Hepatocyte (in vitro differentiated cells): ENCODE results near the gene PRKCI. TPM values are rescaled to one million over a fixed set of nuclear protein-coding genes. Genes with fewer than 3 reads are reported as not detected.

Source experiments
- DNase-seq: peaks from one replicate; pipeline ENCODE4 v3.0.0-alpha.2; 2016; ENCODE audit warnings: low spot score
- H2AFZ ChIP-seq: fragments of 200-600 bp; sonication (generic); 2 replicates; pipeline ENCODE4 v1.6.0; 2016; ENCODE audit warnings: antibody characterized with exemption, mild to moderate bottlenecking
- H3K27ac ChIP-seq: fragments of 200-600 bp; sonication (generic); 2 replicates; pipeline ENCODE4 v1.5.1; 2016; ENCODE audit warnings: mild to moderate bottlenecking
- H3K27me3 ChIP-seq: fragments of 200-600 bp; sonication (generic); 2 replicates; pipeline ENCODE4 v1.6.1; 2016
- H3K36me3 ChIP-seq: fragments of 200-600 bp; sonication (generic); replicated peaks from 2 replicates; pipeline ENCODE4 v1.5.1; 2016; ENCODE audit warnings: low read depth; ENCODE audit not compliant: insufficient read depth
- H3K4me1 ChIP-seq: fragments of 200-600 bp; sonication (generic); 2 replicates; pipeline ENCODE4 v1.5.1; 2016; ENCODE audit warnings: mild to moderate bottlenecking, moderate library complexity; ENCODE audit not compliant: insufficient read depth
- H3K4me2 ChIP-seq: fragments of 200-600 bp; sonication (generic); 2 replicates; pipeline ENCODE4 v1.6.0; 2016
- H3K4me3 ChIP-seq: fragments of 200-600 bp; sonication (generic); 2 replicates; pipeline ENCODE4 v1.5.1; 2016; ENCODE audit warnings: mild to moderate bottlenecking
- H3K79me2 ChIP-seq: fragments of 200-600 bp; sonication (generic); 2 replicates; pipeline ENCODE4 v1.6.0; 2017; ENCODE audit warnings: mild to moderate bottlenecking
- H3K9me2 ChIP-seq: fragments of 200-600 bp; sonication (generic); replicated peaks from 2 replicates; pipeline ENCODE4 v1.6.0; 2017; ENCODE audit warnings: mild to moderate bottlenecking; ENCODE audit not compliant: insufficient read depth
- H3K9me3 ChIP-seq: fragments of 200-600 bp; sonication (generic); 2 replicates; pipeline ENCODE4 v1.5.1; 2016; ENCODE audit warnings: low read depth, mild to moderate bottlenecking
- H4K20me1 ChIP-seq: fragments of 200-600 bp; sonication (generic); 2 replicates; pipeline ENCODE4 v1.6.0; 2016; ENCODE audit warnings: mild to moderate bottlenecking; ENCODE audit not compliant: insufficient read depth, poor library complexity, severe bottlenecking
- CTCF ChIP-seq: fragments of 200-600 bp; sonication (generic); IDR thresholded peaks from 2 replicates; pipeline ENCODE4 v1.5.1; 2016; ENCODE audit warnings: antibody characterized with exemption, mild to moderate bottlenecking; ENCODE audit not compliant: poor library complexity
- EZH2 ChIP-seq: fragments of 200-600 bp; sonication (generic); IDR thresholded peaks from 2 replicates; pipeline ENCODE4 v1.6.1; 2016; ENCODE audit warnings: antibody characterized with exemption, mild to moderate bottlenecking, borderline replicate concordance
- EZH2phosphoT487 ChIP-seq: fragments of 200-600 bp; sonication (generic); IDR thresholded peaks from one replicate; pipeline ENCODE4 v1.6.1; 2018; ENCODE audit warnings: antibody characterized with exemption, mild to moderate bottlenecking, low read depth, moderate library complexity; ENCODE audit not compliant: unreplicated experiment, severe bottlenecking
- WGBS: methylation state at CpG from one replicate; pipeline ENCODE4 v1.1.6; 2016; ENCODE audit warnings: low lambda C conversion rate; ENCODE audit errors: missing lambda C conversion rate; 5-methylcytosine and 5-hydroxymethylcytosine counted together
- polyA plus RNA-seq: library from polyadenylated mRNA; unstranded; fragments of >200 nt; fragmentation: Nextera tagmentation; extraction: Ambion mirVana; gene quantifications from 2 replicates; pipeline ENCODE4 v1.2.1, GENCODE V29; 2016
- total RNA-seq: library from RNA; depleted of rRNA; stranded (reverse); fragments of >200 nt; gene quantifications from 2 replicates; pipeline ENCODE4 v1.2.3, GENCODE V29; 2014

PRKCI gene
- total and polyA plus RNA-seq, 2 experiments from 2014 or later = 28.6 to 47.3 TPM

DNA sequence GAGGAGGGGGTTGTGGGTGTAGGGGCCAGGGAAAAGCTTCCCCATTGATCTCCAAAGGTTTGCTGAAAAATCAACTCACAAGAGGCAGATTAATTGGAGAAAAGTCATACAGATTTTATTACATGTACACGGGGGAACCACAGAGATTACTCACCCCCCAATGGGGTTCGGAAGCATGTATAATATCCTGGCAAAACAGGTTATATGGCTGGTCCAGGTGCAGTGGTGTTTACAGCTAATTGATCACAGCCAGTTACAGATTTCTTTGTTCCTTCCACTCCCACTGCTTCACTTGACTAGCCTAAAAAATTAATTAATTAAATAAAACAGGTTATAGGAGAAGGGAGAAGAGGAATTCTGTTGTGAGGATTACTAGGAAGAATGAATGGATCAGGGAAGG, 22.4 kb downstream of the PRKCI start:
- Histone ChIP-seq H3K27me3 (no peaks in the 10 kb centered on the region), H3K27ac (no peak overlapping the region), H4K20me1 (no peaks in the 10 kb centered on the region), H3K4me1 (no peaks in the 10 kb centered on the region), H3K9me2 (no peaks in the 10 kb centered on the region), H3K4me2 (no peak overlapping the region), H3K79me2 (peaks cover 34% of the 10 kb centered on the region), H3K4me3 (no peak overlapping the region), H3K9me3 (no peaks in the 10 kb centered on the region), H3K36me3 (no peaks in the 10 kb centered on the region), H2AFZ (no peak overlapping the region)
- WGBS = 64% methylated on average over 2 of the region's 2 CpGs
- no peak for TF ChIP-seq CTCF
- TF ChIP-seq EZH2 = no peak
- no peak for TF ChIP-seq EZH2phosphoT487
- no peak for DNase-seq

DNA sequence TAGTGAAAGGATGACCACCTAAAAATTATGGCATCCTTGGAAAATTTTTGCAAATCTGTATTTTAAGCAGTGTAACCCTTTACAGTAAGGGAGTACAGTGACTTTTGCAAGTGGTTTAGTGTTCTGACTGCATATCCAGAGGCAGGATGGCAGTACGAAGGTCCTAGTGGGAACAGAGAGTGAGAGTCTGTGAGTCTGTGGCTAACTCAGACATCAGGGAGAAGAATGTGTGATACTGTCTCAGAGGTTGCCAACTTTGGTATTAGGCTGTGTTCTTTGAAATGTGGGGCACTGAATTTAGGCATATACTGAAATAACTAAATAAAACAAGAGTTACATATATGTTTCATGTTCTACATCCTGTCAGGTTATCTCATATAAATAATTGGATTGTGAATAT, 25.7 kb downstream of the PRKCI start:
- Histone ChIP-seq H3K9me3 (no peaks in the 10 kb centered on the region), H3K4me2 (no peak overlapping the region), H3K4me1 (no peaks in the 10 kb centered on the region), H3K27me3 (no peaks in the 10 kb centered on the region), H3K27ac (no peak overlapping the region), H4K20me1 (no peaks in the 10 kb centered on the region), H3K36me3 (no peaks in the 10 kb centered on the region), H3K4me3 (no peak overlapping the region), H2AFZ (no peak overlapping the region), H3K9me2 (no peaks in the 10 kb centered on the region), H3K79me2 (peaks cover 22% of the 10 kb centered on the region)
- whole genome bisulfite sequencing = 92% methylated on average over 1 of the region's 1 CpG
- no peak for DNase-seq
- TF ChIP-seq CTCF (no peak), EZH2phosphoT487 (no peak), EZH2 (no peak)

DNA sequence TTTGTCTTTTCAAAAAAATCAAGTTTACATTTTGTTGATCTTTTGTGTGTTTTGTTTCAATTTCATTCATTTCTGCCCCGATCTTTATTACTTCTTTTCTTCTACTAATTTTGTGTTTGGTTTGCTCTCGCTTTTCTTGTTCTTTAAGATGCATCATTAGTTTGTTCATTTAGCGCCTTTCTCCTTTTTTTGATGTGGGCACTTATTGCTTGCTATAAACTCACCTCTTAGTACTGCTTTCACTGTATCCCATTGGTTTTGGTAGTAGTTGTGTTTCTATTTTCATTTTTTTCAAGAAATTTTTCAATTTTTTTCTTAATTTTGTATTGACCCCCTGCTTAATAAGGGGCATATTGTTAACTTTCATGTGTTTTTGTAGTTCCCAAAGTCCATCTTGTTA, 34.4 kb downstream of the PRKCI start:
- no peaks in the 10 kb centered on the region for H3K9me2 ChIP-seq
- no peak overlapping the region for H2AFZ ChIP-seq
- WGBS = 98% methylated on average over 3 of the region's 3 CpGs
- H3K4me2 ChIP-seq = no peak overlapping the region
- H3K4me1 ChIP-seq = no peaks in the 10 kb centered on the region
- H3K9me3 ChIP-seq = no peaks in the 10 kb centered on the region
- DNase-seq = no peak
- no peak for TF ChIP-seq CTCF
- no peak for TF ChIP-seq EZH2
- TF ChIP-seq EZH2phosphoT487 = no peak
- H3K79me2 ChIP-seq = peaks cover 34% of the 10 kb centered on the region
- peaks cover 5% of the 10 kb centered on the region for H4K20me1 ChIP-seq
- H3K4me3 ChIP-seq = no peak overlapping the region
- H3K27me3 ChIP-seq = no peaks in the 10 kb centered on the region
- H3K27ac ChIP-seq = no peak overlapping the region
- H3K36me3 ChIP-seq = no peaks in the 10 kb centered on the region

DNA sequence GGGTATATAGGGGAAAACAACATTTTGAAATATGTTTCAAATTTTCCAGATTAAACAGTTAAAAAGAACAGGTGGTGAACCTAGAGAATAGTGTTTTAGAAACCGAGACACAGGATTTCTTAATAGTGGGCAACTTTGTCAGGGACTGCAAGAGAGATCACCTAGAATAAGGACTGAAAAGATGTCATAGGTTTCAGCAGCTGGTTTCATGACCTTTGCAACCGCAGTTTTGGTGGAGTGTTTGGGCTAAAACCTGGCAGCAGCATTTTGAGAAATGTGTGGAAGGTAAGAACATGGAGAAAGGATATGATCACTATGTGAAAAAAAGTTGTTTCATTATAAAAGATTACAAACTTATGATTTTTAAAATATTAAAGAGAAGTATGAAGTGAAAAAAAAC, 34.9 kb downstream of the PRKCI start:
- peaks cover 5% of the 10 kb centered on the region for H4K20me1 ChIP-seq
- TF ChIP-seq EZH2phosphoT487 = no peak
- no peak for TF ChIP-seq CTCF
- no peak for TF ChIP-seq EZH2
- no peak overlapping the region for H3K4me2 ChIP-seq
- no peak overlapping the region for H2AFZ ChIP-seq
- H3K27ac ChIP-seq = no peak overlapping the region
- no peak for DNase-seq
- 95% methylated on average over 2 of the region's 2 CpGs for WGBS
- H3K27me3 ChIP-seq = no peaks in the 10 kb centered on the region
- no peaks in the 10 kb centered on the region for H3K4me1 ChIP-seq
- H3K9me3 ChIP-seq = no peaks in the 10 kb centered on the region
- H3K4me3 ChIP-seq = no peak overlapping the region
- H3K9me2 ChIP-seq = no peaks in the 10 kb centered on the region
- no peaks in the 10 kb centered on the region for H3K36me3 ChIP-seq
- peaks cover 34% of the 10 kb centered on the region for H3K79me2 ChIP-seq
